Stimulated activated memory B cell treated with anti-CD40 and anti-IgM and Interleukin-4, amounts not matched to agents 10 μg/mL and 1 μg/mL and 100 μg/mL, for 72 hours (primary cell): Measurements from ENCODE around the gene MAST1.
"Not testable (repeated sequence)": the region's sequence is repeated elsewhere in the genome, so short reads cannot be mapped to it uniquely, and the experiment has no call there.

ENCODE experiments used
- ATAC-seq: fragments of 150-1000 bp; cut with Tn5 transposase; 2 replicates; pipeline ENCODE4 v1.10.0; 2021
- H3K27ac Mint-ChIP-seq: one replicate; pipeline ENCODE4 v1.8.0; 2022; ENCODE audit warnings: mild to moderate bottlenecking, mixed read lengths
- H3K27me3 Mint-ChIP-seq: one replicate; pipeline ENCODE4 v1.8.0; 2022; ENCODE audit warnings: mixed read lengths
- H3K36me3 Mint-ChIP-seq: one replicate; pipeline ENCODE4 v1.8.0; 2022; ENCODE audit warnings: mixed read lengths
- H3K4me1 Mint-ChIP-seq: one replicate; pipeline ENCODE4 v1.8.0; 2022; ENCODE audit warnings: mixed read lengths
- H3K4me3 Mint-ChIP-seq: one replicate; pipeline ENCODE4 v1.8.0; 2022; ENCODE audit warnings: mild to moderate bottlenecking, moderate library complexity, mixed read lengths
- H3K9me3 Mint-ChIP-seq: one replicate; pipeline ENCODE4 v1.8.0; 2022; ENCODE audit warnings: mixed read lengths

Gene MAST1

DNA sequence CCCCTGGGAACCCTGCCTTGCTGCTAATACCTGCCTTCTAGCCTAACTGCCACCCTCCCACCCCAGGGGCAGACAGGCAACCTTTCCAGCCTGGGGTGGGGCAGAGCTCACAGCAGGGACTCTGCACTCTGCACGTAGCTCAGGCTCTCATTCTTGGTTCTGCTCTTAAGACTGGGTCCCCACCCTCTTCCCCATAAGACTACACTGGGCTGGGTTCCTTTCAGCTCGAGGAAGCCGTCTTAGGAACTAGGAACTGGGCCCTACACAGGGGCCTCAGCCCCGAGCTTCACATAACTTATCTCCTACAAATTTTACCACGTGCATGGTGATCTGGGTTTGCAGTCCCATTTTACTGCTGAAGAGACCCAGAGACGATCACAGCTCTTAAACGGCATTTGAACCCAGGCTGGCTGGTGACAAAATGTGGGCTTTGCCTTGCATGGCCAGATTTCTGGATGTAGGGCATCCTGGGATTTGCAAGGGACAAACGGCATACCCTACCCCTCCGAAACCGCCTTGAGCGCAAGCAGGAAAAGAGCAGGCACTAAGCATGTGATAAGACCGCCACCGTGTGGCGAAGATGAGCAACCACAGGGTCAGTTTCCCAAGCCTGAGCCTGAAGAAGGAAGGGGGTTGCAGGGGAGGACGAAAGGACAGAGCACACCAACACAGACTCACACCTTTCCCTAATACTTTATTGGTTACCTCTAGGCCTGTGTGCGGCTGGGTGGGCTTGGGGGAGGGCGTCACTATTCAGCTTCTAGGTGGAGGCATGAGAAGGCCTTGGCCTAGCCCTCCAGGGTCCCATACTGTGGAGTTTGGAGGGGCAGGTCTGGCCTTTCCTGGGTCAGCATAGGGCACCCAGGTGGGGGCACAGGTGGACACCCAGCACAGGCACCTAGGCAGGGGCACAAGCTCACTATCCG lies 41.9 kb upstream of the MAST1 start:
- Mint-ChIP-seq H3K27ac (peak overlapping the region; percentile 74), H3K36me3 (peaks cover 12% of the 10 kb centered on the region), H3K9me3 (no peaks in the 10 kb centered on the region), H3K27me3 (no peaks in the 10 kb centered on the region), H3K4me1 (peaks cover 33% of the 10 kb centered on the region), H3K4me3 (peak overlapping the region; percentile 75)
- no peak for ATAC-seq

DNA sequence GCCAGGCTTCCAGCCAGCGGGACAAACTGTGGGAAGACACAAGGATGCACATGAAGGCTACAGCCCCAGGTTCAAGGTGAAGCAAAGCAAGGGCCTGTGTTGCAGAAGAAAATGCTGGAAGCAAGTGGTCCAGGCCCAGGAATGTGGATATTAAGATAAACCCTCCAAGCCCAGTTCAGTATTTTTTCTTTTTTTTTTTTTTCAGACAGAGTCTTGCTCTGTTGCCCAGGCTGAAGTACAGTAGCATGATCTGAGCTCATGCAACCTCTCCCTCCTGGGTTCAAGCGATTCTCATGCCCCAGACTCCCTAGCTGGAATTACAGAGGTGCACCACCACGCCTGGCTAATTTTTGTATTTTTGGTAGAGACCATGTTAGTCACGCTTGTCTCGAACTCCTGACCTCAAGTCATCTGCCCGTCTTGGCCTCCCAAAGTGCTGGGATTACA lies 41.2 kb upstream of the MAST1 start:
- H3K36me3 Mint-ChIP-seq = peaks cover 12% of the 10 kb centered on the region
- no peak overlapping the region for H3K4me3 Mint-ChIP-seq
- no peak overlapping the region for H3K27ac Mint-ChIP-seq
- H3K27me3 Mint-ChIP-seq = no peaks in the 10 kb centered on the region
- H3K9me3 Mint-ChIP-seq = no peaks in the 10 kb centered on the region
- ATAC-seq = no peak
- H3K4me1 Mint-ChIP-seq = peaks cover 36% of the 10 kb centered on the region

DNA sequence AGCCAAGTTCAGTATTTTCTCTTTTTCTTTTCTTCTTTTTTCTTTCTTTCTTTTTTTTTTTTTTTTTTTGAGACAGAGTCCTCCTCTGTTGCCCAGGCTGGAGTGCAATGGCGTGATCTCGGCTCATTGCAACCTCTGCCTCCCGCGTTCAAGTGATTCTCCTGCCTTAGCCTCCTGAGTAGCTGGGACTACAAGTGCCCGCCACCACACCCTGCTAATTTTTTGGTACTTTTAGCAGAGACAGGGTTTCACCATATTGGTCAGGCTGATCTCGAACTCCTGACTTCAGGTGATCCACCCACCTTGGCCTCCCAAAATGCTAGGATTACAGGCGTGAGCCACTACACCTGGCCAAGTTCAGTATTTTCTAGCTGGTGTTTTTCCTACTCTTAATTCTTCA lies 40.7 kb upstream of the MAST1 start:
- H3K27ac Mint-ChIP-seq, H3K4me3 Mint-ChIP-seq, H3K9me3 Mint-ChIP-seq, ATAC-seq, H3K36me3 Mint-ChIP-seq, H3K27me3 Mint-ChIP-seq: not testable (repeated sequence)
- H3K4me1 Mint-ChIP-seq = peaks cover 40% of the 10 kb centered on the region

DNA sequence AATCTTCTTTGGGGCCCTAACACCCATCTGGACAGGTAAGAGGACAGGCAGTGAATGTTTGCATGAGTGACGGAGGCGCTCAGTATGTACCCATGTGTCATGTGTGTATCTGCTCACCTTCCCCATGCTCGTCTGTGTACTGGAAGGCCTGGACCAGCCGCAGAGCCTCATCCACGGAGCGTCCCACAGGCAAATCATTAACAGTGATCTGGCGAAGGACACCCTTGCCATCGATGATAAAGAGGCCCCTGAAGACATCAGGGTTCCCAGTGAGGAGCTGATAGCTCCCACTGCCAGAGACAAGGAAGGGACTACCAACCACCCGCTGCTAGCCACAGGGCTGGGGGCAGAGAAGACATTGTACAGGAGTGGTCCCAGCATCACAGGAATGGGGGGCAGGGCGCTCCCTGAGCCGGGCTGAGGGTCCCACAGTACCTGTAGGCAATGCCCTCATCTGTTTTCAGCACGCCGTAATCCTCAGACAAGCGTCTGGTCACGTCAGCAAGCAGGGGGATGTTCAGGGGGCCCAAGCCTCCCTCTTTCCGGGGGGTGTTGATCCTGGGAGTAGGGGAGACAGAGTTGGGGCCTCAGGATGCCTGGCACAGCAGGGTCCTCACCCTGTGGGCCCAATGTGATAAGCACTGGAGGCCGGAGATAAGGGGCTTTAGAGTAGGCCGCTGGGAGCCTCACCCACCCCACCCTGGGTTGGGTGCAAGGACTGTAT lies 38.4 kb upstream of the MAST1 start:
- Mint-ChIP-seq H3K27ac (no peak overlapping the region), H3K27me3 (no peaks in the 10 kb centered on the region), H3K4me3 (no peak overlapping the region), H3K36me3 (no peaks in the 10 kb centered on the region), H3K4me1 (peaks cover 30% of the 10 kb centered on the region), H3K9me3 (no peaks in the 10 kb centered on the region)
- ATAC-seq = no peak

DNA sequence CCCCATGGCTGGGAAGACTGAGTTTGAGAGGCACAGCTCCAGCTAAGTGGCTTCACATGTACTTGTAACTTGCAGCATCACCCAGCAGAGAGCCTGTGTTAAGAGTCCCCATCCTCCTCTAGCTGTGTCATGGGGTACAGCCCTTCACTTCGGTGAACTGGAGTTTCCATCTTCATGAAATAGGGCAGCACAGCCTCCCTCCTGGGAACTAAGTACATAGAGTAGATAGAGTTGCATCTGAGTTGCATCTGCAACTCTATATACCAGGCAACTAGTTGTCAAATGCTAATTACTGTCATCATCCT lies 37.9 kb upstream of the MAST1 start:
- no peaks in the 10 kb centered on the region for H3K27me3 Mint-ChIP-seq
- H3K4me3 Mint-ChIP-seq = peak overlapping the region; percentile 83
- peaks cover 29% of the 10 kb centered on the region for H3K4me1 Mint-ChIP-seq
- no peak for ATAC-seq
- H3K36me3 Mint-ChIP-seq = no peaks in the 10 kb centered on the region
- peak overlapping the region; percentile 83 for H3K27ac Mint-ChIP-seq
- no peaks in the 10 kb centered on the region for H3K9me3 Mint-ChIP-seq

DNA sequence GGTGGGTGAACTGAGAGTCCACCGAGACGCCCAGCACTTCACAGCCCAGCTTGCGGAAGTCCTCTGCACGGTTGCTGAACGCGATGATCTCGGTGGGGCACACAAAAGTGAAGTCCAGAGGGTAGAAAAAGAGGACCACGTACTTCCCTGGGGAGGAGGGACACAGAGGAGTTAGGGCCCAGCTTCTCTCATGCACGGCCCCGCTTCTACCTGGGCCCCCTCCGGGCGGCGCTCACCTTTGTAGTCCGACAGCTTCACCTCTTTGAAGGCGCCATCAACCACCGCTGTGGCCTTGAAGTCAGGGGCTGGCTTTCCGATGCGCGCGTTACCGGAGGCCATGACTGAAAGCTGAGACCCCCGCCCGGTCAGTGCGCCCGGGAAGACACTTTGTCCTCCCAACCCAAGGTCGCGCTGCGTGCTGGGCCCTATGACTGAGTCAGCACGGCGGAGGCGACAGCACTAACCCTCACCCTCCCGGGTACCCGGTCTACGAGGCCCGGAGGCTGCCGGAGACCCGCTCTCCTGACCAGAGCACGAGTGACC lies 37.3 kb upstream of the MAST1 start:
- peak overlapping the region; percentile 83 for H3K4me3 Mint-ChIP-seq
- H3K4me1 Mint-ChIP-seq = peaks cover 27% of the 10 kb centered on the region
- no peaks in the 10 kb centered on the region for H3K36me3 Mint-ChIP-seq
- no peaks in the 10 kb centered on the region for H3K9me3 Mint-ChIP-seq
- H3K27me3 Mint-ChIP-seq = no peaks in the 10 kb centered on the region
- peak overlapping the region; percentile 83 for H3K27ac Mint-ChIP-seq
- ATAC-seq = no peak

DNA sequence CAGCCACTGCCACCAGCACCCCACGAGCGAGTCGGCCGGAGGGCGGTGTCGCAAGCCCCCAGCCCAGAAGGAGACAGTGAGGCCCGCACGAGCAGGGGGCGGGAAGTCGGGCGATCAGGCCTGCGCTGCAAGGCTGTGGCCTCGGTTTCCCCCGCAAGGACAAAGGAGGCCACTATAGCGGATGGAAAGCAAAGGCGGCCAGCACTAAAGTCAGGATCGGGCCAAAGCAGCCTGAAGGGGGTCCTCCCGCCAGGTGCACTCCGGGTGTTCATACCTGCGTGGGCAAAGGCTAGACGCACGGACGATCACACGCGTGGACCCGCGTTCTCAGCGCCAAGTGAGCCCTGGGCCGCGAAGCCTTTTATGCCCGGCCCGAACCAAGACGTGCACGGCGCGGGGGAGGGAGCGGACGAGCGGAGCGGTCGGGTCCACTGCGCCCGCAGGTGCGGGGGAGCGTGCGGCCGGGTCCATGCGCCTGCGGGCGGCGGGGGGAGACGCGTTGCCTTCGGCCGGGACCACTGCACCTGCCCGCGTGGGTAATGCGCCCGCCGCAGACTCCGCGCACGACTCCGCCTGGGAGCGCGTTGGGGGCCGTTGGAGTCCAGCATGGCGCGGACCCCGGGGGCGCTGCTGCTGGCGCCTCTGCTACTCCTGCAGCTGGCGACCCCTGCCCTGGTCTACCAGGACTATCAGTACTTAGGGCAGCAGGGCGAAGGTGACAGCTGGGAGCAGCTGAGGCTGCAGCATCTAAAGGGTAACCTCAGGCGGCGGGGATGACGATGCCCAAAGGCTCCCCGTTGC lies 36.6 kb upstream of the MAST1 start, which contains the start of the genes PRDX2 and THSD8:
PRDX2 (minus strand) TSS at position 335 of the 801 bp plus-strand sequence. CDS start 539 bp downstream, outside the sequence.
THSD8 (plus strand) TSS at position 604 of the 801 bp plus-strand sequence; CDS start at position 607, 3 bp downstream.
- Mint-ChIP-seq H3K27ac (peak within 1 kb of the TSS; percentile 83), H3K9me3 (no peaks in the 10 kb centered on the region), H3K36me3 (no peaks in the 10 kb centered on the region), H3K27me3 (no peaks in the 10 kb centered on the region), H3K4me3 (peak within 1 kb of the TSS; percentile 83), H3K4me1 (peaks cover 27% of the 10 kb centered on the region)
- ATAC-seq = peak; percentile 79

DNA sequence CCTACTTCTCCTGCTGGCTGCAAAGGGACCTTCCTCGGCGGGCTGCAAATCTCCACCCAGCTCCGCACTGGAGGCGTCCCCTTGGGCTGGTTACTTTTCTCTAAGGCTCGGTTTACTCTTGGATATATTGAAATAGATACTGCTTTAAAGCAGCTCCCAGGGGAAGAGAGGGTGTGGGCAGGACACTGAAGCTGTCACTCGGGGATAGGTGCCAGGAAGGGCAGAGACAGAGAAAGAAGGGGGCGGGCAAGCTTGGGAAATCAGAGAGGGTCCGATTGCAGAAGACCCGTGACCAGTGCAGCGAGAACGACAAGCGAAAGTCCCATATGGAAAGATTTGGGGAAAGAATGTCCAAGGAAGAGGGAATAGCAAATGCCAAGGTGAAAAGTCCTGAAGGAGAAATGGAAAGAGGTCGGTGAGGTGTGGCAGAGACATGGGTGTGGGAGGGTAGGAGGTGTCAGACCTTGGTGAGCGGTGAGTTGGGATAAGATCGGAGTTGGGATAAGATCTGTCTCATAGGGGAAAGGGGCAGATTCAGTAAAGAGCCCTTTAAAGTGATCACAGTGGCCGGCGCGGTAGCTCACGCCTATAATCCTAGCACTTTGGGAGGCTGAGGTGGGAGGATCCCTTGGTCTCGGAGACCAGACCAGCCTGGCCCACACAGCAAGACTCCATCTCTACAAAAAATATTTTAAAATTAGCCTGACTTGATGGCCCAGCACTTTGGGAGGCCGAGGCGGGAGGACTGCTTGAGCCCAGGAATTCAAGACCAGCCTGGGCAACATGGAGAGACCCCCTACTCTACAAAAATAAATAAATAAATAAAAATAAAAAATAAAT lies 35.8 kb upstream of the MAST1 start:
- H3K36me3 Mint-ChIP-seq = no peaks in the 10 kb centered on the region
- H3K9me3 Mint-ChIP-seq = no peaks in the 10 kb centered on the region
- H3K4me3 Mint-ChIP-seq = peak overlapping the region; percentile 83
- H3K27me3 Mint-ChIP-seq = no peaks in the 10 kb centered on the region
- H3K4me1 Mint-ChIP-seq = peaks cover 32% of the 10 kb centered on the region
- H3K27ac Mint-ChIP-seq = peak overlapping the region; percentile 83
- no peak for ATAC-seq

DNA sequence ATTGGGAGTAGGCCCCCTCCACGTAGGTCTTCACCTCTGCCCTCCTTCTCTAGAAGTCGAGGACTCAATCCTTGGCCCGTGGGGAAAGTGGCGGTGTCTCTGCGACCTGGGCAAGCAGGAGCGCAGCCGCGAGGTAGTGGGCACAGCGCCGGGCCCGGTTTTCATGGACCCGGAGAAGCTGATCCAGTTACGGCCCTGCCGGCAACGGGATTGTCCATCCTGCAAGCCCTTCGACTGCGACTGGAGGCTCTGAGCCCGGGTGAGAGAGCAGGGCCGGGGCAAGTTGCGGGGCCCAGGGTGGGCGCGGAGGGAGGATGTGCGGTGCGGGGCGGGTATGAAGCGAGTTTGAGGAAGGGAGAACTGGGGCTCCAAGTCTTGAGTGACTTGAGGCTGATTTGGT lies 34.3 kb upstream of the MAST1 start:
- Mint-ChIP-seq H3K27ac (no peak overlapping the region), H3K36me3 (peaks cover 9% of the 10 kb centered on the region), H3K9me3 (no peaks in the 10 kb centered on the region)

DNA sequence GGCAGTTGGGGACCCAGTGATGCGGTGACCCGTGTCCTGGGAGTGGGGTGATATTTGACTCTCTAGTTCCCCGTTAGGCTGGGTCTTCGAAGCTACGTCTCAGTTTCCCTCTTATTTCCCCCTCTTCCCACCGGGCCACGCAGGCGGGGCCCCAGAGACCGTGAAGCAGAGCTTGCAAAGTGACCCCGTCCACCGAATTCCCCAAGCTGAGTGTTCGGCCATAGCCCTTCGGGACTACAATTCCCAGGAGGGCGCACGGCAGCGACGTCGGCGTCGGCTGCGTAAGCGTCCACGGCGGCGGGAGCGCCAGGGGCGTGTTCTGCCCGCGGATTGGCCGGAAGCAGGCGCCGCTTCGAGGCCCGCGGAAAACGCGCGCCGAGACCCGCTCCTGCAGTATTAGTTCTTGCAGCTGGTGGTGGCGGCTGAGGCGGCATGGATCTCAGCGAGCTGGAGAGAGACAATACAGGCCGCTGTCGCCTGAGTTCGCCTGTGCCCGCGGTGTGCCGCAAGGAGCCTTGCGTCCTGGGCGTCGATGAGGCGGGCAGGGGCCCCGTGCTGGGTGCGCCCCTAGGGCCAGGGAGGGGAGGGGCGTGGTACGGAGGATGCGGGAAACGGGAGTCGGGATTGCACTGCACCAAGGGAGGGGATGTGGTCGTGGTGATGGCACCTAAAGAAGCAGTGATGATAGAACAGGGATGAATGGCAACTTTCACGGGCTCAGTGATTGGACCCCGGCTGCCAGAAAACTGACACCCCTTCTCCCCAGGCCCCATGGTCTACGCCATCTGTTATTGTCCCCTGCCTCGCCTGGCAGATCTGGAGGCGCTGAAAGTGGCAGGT lies 31.9 kb upstream of the MAST1 start, which contains the start of gene RNASEH2A:
RNASEH2A (plus strand) TSS at position 343 of the 840 bp plus-strand sequence; CDS start at position 433, 90 bp downstream.
- Mint-ChIP-seq H3K36me3 (peaks cover 14% of the 10 kb centered on the region), H3K27ac (peak within 1 kb of the TSS; percentile 85), H3K4me1 (peaks cover 24% of the 10 kb centered on the region), H3K9me3 (no peaks in the 10 kb centered on the region), H3K27me3 (no peaks in the 10 kb centered on the region), H3K4me3 (peak within 1 kb of the TSS; percentile 88)
- ATAC-seq = peak; percentile 95

More for the DNA sequence above, 34.3 kb upstream of the MAST1 start:
- Mint-ChIP-seq H3K4me3 (no peak overlapping the region), H3K4me1 (peaks cover 32% of the 10 kb centered on the region), H3K27me3 (no peaks in the 10 kb centered on the region)
- ATAC-seq = no peak

DNA sequence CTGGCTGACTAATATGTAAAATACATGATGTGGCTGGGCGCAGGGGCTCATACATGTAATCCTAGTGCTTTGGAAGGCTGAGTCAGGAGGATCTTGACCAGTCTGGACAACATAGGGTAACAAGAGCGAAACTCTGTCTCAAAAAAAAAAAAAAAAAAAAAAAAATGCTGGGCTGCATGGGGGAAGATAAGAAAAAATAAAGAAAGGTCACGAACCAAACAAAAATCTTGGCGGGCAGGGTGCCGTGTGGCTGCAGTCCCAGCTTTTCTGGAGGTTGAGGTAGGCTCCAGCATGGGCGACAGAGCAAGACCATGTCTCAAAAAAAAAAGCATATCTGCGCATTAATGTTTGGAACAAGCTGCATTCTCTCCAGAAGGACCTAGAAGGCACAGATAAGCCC lies 23.2 kb upstream of the MAST1 start:
- no peaks in the 10 kb centered on the region for H3K4me1 Mint-ChIP-seq
- ATAC-seq = no peak
- no peaks in the 10 kb centered on the region for H3K9me3 Mint-ChIP-seq
- peaks cover 30% of the 10 kb centered on the region for H3K36me3 Mint-ChIP-seq
- H3K27ac Mint-ChIP-seq = no peak overlapping the region
- no peak overlapping the region for H3K4me3 Mint-ChIP-seq
- no peaks in the 10 kb centered on the region for H3K27me3 Mint-ChIP-seq

DNA sequence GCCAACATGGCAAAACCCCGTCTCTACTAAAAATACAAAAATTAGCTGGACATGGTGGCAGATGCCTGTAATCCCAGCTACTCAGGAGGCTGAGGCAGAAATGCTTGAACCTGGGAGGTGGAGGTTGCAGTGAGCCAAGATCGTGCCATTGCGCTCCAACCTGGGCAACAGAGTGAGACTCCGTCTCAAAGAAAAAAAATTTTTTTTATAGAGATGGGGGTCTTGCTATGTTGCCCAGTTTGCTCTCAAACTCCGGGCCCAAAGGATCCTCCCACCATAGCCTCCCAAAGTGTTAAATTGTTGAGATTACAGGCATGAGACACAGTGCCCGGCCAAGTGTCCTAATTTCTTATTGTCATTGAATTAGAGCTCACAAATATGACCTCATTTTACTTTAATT lies 21.1 kb upstream of the MAST1 start:
- ATAC-seq, H3K4me1 Mint-ChIP-seq, H3K4me3 Mint-ChIP-seq, H3K27ac Mint-ChIP-seq, H3K9me3 Mint-ChIP-seq, H3K27me3 Mint-ChIP-seq: not testable (repeated sequence)
- peaks cover 30% of the 10 kb centered on the region for H3K36me3 Mint-ChIP-seq

DNA sequence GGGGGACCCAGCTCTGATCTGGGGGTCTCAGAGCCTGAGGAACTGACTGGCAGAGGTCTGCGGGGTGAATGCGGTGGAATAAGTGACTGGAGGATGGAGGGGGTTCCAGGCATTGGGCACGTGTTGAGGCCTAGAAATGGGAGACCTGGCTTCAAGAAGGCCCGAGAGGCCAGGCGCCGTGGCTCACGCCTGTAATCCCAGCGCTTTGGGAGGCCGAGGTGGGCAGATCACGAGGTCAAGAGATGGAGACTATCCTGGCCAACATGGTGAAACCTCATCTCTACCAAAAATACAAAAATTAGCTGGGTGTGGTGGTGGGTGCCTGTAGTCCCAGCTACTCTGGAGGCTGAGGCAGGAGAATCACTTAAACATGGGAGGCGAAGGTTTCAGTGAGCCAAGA lies 20.5 kb upstream of the MAST1 start:
- ATAC-seq, H3K4me1 Mint-ChIP-seq, H3K27ac Mint-ChIP-seq, H3K9me3 Mint-ChIP-seq, H3K4me3 Mint-ChIP-seq, H3K27me3 Mint-ChIP-seq: not testable (repeated sequence)
- H3K36me3 Mint-ChIP-seq = peaks cover 25% of the 10 kb centered on the region
